A204.1 (cell line): ENCODE data around the gene TBL3.
"Not testable (repeated sequence)": the region's sequence is repeated elsewhere in the genome, so short reads cannot be mapped to it uniquely, and the experiment has no call there.

ENCODE experiments used
- FAIRE-seq: peaks from 2 replicates; lab custom pipeline; 2012; peaks lifted over from hg19 to GRCh38; lab: Jason Lieb, UNC

TBL3 gene

DNA sequence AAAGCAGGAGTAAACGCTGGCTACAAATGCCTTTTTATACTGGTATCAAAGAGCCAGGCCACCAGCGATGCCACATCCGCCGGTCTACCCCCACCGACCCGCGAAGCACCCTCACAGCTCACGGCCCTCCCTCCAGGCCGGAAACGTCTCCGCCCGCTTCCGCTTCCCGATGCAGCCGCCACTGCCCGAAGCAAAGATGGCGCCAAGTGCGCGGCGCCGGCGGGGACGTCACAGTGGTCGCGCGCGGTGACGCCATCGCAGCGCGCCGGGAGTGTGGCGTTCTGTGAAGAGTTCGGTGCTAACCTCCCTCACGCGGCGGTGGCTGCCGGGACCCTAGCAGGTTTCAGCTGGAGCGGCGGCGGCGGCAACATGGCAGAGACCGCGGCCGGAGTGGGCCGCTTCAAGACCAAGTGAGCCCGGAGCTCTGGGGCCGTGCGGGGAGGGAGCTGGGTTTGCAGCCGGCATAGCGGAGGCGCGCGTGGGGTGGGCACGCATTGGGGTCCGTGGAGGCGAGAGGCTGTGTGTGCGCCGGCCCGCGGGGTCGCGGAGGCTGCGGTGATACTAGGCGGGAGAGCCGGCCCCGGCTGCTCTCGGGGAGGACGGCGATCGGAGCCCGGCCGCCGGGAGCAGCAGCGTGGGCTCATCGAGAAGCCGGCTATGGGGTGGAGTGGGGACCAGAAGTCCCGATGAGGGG, at the start of gene TBL3:
Gene TBL3, plus strand, starts transcription at position 258 of the 694 bp plus-strand sequence. Its CDS starts 112 bp downstream, at position 370.
- FAIRE-seq = peak; percentile 76

DNA sequence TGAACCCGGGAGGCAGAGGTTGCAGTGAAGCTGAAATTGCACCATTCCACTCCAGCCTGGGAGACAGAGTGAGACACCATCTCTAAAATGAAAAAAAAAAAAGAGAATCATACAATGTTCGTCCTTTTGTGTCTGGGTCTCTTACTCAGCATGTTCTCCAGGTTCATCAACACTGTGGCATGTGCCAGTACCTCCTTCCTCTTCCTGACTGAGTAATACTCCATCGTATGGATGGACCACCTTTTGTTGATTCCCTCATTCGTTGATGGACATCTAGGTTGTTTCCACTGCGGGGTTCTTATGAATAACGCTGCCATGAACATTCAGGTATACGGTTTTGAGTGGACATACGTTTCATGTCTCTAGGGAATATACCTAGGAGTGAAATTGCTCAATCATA, 49.5 kb upstream of the TBL3 start:
- no peak for FAIRE-seq

DNA sequence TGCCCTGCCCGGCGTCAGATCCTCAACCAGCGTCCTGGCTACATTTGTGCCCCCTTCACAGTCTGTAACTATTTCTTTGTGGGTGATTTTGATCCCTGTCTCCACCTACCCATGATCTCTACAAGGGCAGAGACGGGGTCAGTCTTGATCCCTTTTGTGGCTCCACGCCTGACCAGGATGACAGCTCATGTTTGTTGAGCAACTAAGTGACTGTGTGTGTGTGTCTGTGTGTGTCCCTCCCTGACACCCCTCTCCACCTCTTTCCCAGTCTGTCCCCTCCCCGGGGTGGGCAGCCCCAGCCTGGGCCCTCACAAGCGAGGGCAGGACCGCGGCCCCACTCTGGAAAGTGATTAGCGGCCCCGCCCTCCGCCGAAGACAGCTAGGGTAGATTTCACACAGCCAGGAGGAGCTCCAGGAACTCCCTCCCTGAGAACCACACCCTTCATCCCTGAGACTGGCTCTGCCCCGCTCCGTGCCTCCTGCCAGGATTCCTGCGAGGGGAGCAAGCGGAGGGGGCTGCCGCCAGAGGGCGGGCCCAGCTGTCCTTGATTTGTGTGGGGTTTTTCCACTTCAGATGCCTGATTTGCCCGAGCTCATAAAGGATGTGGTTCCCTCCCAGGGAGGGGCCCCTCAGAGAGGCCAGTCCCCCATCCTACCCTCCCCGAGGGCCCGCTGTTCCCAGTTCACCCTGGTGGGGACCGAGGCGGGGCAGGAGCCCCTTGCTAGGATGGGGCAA, 48.4 kb upstream of the TBL3 start:
- no peak for FAIRE-seq

GRCh38 chr16:1924095-1924494, 47.8 kb upstream of the TBL3 start:
- no peak for FAIRE-seq

DNA sequence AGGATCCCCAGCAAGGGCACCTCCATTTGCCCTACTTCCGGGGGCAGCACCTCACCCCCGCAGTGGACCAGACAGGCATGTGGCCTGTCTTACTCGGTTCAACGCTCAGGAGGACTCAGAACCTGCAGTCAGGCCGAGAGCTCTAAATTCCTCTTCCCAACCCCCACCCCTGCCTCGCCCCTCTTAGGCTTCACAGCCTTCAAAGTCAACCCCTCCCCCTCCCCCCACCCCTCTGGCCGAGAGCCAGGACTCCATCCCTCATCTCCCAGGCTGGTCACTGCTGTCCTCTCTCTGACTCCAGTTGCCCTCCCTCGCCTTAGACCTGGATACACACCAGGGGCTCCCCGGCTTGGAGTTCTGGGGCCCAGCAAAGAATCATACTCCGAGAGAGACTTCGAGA, 45.6 kb upstream of the TBL3 start:
- FAIRE-seq = no peak

DNA sequence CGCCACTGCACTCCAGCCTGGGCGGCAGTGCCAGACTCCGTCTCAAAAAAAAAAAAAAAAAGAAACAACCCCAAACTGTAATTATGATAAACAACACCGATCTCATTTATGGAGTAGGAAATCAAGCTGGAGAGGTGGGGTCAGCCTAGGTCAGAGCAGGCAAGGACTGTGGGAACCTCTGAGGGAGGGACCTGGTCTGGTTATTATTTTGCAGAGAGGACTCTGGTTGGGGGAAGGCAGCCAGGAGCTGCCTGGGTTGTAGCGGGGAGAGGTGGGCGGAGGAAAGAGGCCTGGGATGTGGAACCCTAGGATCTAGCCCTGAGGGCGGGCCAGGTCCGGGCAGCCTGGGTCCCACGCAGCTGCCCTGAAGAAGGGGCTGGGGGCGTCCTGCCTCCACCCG, 42.7 kb upstream of the TBL3 start:
- FAIRE-seq = no peak

DNA sequence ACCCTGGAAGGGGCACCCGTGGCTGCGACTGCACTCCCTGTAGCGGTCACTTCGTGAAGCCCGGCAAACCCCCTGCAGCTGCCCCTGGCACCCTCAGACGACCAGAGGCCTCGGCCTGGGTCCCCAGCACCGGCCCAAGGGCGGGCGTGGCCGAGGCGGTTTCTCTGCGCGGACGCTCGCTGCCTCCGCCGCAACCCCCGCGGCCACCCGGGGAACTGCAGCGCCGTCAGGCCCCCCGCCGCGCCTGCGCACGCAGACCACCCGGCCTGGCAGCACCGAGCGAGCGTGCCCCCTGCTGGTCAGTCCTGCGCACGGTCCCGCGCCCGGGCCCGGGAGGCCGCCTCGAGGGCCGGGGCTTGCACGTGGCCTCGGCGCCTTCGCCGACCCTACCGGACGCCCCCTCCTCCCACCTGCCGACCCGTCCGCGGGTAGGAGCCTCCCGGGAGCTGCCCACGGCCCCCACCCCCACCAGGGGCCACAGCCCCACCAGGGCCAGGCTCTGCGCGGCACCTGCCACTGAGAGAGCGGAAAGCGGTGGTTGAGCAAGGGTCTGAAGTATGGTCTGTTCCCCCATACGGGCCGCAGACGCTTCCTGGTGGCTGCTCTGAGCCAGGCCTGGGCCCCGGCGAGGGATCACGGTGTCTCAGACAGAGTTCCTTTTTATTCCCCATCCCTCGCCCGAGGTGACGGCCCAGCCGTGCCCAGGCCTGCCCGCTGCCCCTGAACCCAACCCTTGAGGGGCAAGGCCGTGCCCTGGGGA, 42.1 kb upstream of the TBL3 start:
- FAIRE-seq = no peak

- no peak for FAIRE-seq
Measured at GRCh38 chr16:1930338-1930720, 41.5 kb upstream of the TBL3 start.

DNA sequence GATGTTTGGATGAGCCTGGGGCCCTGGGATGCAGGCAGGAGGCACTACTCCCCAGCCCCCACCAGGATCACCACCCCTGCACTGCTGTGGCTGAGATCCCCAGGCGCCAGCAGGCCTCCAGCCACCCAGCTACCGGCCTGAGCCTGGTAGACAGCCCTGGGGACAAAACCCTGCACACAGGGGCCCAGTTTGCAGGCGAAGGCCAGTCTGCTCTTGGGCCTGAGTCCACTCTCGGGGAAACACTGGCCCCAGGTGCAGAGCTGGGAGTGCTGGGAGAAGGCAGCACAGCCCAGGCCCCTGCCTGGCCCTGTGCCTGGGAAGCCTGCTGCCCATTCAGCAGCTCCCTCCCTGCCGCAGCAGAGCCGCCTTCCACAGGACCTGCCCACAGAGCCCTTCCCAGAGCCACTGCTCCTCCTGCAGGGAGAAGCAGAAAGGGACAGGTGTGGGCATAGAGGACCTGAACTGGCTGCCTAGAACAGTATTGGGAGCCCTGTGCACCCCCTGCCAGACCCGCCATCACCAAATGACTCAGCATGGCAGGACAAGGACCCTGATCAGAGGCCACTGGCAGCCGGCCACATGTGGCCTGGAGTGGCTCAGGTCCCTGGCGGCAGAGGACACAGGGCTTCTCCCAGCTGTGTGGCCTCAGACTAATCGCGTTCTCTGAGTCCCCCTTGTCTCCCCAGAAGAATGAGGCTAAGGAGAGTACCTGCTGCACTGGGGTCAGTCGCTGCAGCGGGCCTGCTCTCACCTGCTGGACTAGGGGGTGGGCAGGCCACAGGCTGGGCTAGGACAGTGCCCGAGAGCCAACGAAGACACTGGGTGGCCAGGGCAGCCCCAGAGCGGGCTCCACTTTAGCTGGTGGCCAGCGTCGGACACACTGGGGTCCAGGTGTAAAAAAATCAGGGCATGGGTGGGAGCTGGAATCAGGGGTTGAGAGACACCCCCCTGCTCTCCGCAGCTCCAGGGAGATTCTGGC, 39.5 kb upstream of the TBL3 start:
- no peak for FAIRE-seq

DNA sequence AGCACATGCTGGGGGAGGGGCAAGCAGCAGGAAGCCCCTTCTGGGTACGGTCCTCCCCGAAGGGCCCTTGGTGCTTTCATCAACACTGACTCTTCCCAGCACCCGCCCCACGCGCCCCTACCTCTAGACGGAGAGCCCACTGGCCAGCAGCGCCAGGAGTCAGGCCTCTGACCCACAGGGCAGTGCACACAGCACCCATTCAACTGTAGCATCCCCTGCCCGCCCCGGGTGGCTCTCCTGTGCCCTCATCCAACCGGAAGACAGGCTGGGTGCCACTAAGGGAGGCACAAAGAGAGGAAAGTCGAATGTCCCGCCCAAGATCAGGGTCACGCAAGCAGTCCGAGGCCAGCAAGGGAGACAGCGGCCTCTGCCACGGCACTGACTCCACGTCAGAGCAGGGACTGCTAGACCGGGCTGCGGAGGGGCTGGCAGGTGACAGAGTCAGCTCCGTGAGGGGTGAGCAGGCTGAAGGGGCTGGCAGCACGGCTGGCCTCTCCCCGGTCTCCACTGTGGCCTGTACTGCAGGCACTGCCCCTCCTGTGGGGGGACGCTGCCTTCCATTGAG, 38.7 kb upstream of the TBL3 start:
- FAIRE-seq = no peak

GRCh38 chr16:1936945-1937479, 34.8 kb upstream of the TBL3 start:
- no peak for FAIRE-seq

- FAIRE-seq = no peak
Measured at GRCh38 chr16:1938316-1938715, 33.5 kb upstream of the TBL3 start.

GRCh38 chr16:1938910-1939309, 32.9 kb upstream of the TBL3 start:
- FAIRE-seq = no peak

GRCh38 chr16:1939833-1940232, 32.0 kb upstream of the TBL3 start:
- not testable (repeated sequence) for FAIRE-seq

GRCh38 chr16:1940273-1941161, 31.3 kb upstream of the TBL3 start:
- FAIRE-seq = no peak

GRCh38 chr16:1941162-1942046, 30.4 kb upstream of the TBL3 start:
- FAIRE-seq = no peak

DNA sequence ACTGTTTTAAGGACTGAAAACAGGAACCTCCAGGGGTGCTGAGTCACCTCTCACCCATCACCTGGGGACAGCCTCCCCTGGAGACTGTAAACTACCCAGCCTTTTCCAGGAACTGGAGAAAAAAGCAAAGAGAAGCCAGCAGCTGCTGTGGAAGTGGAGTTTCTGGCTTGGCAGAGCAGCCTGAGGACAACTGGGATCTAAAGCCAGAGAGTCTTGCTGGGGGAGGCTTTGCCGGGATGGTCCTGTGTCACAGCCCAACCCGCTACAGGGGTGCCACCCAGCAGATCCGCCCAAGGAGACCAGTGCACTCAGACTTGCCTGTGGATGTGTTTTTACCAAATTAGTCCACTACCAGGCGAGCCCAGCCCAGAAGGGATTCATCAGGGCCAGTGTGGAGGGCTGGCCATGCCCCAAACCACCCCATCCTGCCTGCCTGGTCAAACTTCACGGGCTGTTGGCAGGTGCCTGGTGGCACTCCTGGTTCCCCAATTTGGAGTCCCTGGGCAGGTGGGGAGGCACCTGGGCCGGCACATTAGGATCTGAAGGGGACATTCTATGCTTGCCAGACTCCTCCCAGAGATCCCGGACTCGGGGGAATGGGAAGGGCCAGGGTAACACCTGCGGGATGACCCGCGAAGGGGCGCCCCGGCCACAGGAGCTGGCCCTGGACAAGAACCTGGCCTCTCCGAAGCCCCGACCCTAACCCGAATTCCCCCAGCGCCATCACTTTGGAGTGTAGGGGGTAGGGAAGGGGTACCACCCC, 29.6 kb upstream of the TBL3 start:
- FAIRE-seq = no peak
